ENCODE measurements around the gene CYP1B1.

- TF ChIP-seq CTCF (IDR thresholded peaks at IDR 0.05) (no peak), POLR2A (IDR thresholded peaks at IDR 0.05) (no peak)
Measured at GRCh38 chr2:38123911-38124310, 48.0 kb upstream of the CYP1B1 start.
